A673 (cell line): ENCODE results near the gene MIDN. TPM values are rescaled to one million over a fixed set of nuclear protein-coding genes. Genes with fewer than 3 reads are reported as not detected.

ENCODE experiments used
- BruUV-seq: library from RNA; stranded (reverse); fragments of 400-500 nt; replicated peaks from 2 replicates; lab custom pipeline; 2021; lab: Mats Ljungman, UMichigan
- CTCF ChIA-PET: fragments of 300-600 bp; sonication (Branson Sonifier 250); formaldehyde crosslinking; loops from one replicate; lab custom pipeline; 2022; ENCODE audit warnings: antibody characterized with exemption; lab: Charles Lee
- POLR2A ChIA-PET: fragments of 300-600 bp; sonication (Branson Sonifier 250); formaldehyde crosslinking; loops from one replicate; lab custom pipeline; 2022; ENCODE audit warnings: antibody characterized with exemption; ENCODE audit not compliant: low non-redundant PET; lab: Charles Lee
- DNase-seq: peaks from one replicate; pipeline ENCODE4 v3.0.0-alpha.2; 2015; ENCODE audit warnings: low spot score
- H3K27ac ChIP-seq: fragments of 200-600 bp; sonication (generic); 2 replicates; pipeline ENCODE4 v1.5.1; 2016; ENCODE audit warnings: mixed run types, low read depth, mild to moderate bottlenecking, mixed read lengths, antibody characterized with exemption, low read length; ENCODE audit not compliant: poor library complexity, severe bottlenecking
- H3K27me3 ChIP-seq: fragments of 200-600 bp; sonication (generic); replicated peaks from 2 replicates; pipeline ENCODE4 v1.6.1; 2017; ENCODE audit warnings: mixed run types, low read depth, mild to moderate bottlenecking, mixed read lengths, antibody characterized with exemption, low read length; ENCODE audit not compliant: insufficient read depth, poor library complexity
- H3K36me3 ChIP-seq: fragments of 200-600 bp; sonication (generic); 2 replicates; pipeline ENCODE4 v1.6.1; 2016; ENCODE audit warnings: mixed run types, mild to moderate bottlenecking, mixed read lengths, antibody characterized with exemption, low read length; ENCODE audit not compliant: insufficient read depth, poor library complexity, severe bottlenecking
- H3K4me1 ChIP-seq: fragments of 200-600 bp; sonication (generic); 2 replicates; pipeline ENCODE4 v1.6.1; 2017; ENCODE audit warnings: mixed run types, mild to moderate bottlenecking, mixed read lengths, antibody characterized with exemption, low read length; ENCODE audit not compliant: insufficient read depth, poor library complexity, severe bottlenecking
- H3K4me3 ChIP-seq: fragments of 200-600 bp; sonication (generic); 2 replicates; pipeline ENCODE4 v1.5.1; 2016; ENCODE audit warnings: low read depth, mixed run types, mild to moderate bottlenecking, mixed read lengths, low read length; ENCODE audit not compliant: poor library complexity, severe bottlenecking
- H3K9me3 ChIP-seq: fragments of 200-600 bp; sonication (generic); 2 replicates; pipeline ENCODE4 v1.6.1; 2016; ENCODE audit warnings: mixed run types, low read depth, mild to moderate bottlenecking, mixed read lengths, antibody characterized with exemption, low read length; ENCODE audit not compliant: poor library complexity, severe bottlenecking
- CTCF ChIP-seq: fragments of 300-800, 200-600 bp; sonication (generic); conservative IDR thresholded peaks from 2 replicates; pipeline ENCODE4 v1.5.1; 2017; ENCODE audit warnings: low read depth, mild to moderate bottlenecking, antibody characterized with exemption, low read length, moderate library complexity, mixed read lengths
- EZH2 ChIP-seq: fragments of 200-600 bp; sonication (generic); IDR thresholded peaks from 2 replicates; pipeline ENCODE4 v1.6.1; 2017; ENCODE audit warnings: borderline replicate concordance, low read depth, mild to moderate bottlenecking, mixed read lengths, antibody characterized with exemption, low read length; ENCODE audit not compliant: poor library complexity, severe bottlenecking
- intact Hi-C: fragments of 100-400 bp; cut with micrococcal nuclease; formaldehyde crosslinking; loops from one replicate; pipeline ENCODE4 v1.10.0; 2022; ENCODE audit not compliant: unreplicated experiment
- total RNA-seq: library from RNA; stranded (reverse); gene quantifications from 2 replicates; pipeline ENCODE4 v1.2.3, GENCODE V29; 2021

The MIDN gene
- total RNA-seq, 1 experiment from 2014 or later, result 169 TPM

GRCh38 chr19:1260749-1261537 is 12.6 kb downstream of the MIDN start:
- peak overlapping the region; percentile 82 for H3K4me3 ChIP-seq
- H3K27me3 ChIP-seq, result no peaks in the 10 kb centered on the region
- no peaks in the 10 kb centered on the region for H3K9me3 ChIP-seq
- ChIA-PET POLR2A (interaction anchor here (1.5 kb wide), 1 partner anchor 8 kb away, joined by 3 read pairs; the partner anchor contains the start of gene CIRBP), CTCF (interaction anchor here (1.1 kb wide), 1 partner anchor 17 kb away, joined by 4 read pairs; no protein-coding TSS in a partner anchor)
- intact Hi-C loops, result no loop called here
- TF ChIP-seq CTCF, result no peak
- no peak for TF ChIP-seq EZH2
- no TSS peak for BruUV-seq
- H3K4me1 ChIP-seq, result peaks cover 74% of the 10 kb centered on the region
- DNase-seq, result peak; percentile 98
- peak overlapping the region; percentile 90 for H3K27ac ChIP-seq
- peaks cover 21% of the 10 kb centered on the region for H3K36me3 ChIP-seq

GRCh38 chr19:1261538-1261797 is 13.1 kb downstream of the MIDN start:
- Histone ChIP-seq H3K27me3 (no peaks in the 10 kb centered on the region), H3K4me3 (peak overlapping the region; percentile 82), H3K9me3 (no peaks in the 10 kb centered on the region), H3K36me3 (peaks cover 16% of the 10 kb centered on the region), H3K4me1 (peaks cover 74% of the 10 kb centered on the region), H3K27ac (peak overlapping the region; percentile 90)
- DNase-seq, result peak; percentile 75
- ChIA-PET POLR2A (interaction anchor here (1.5 kb wide), 1 partner anchor 7 kb away, joined by 3 read pairs; the partner anchor contains the start of gene CIRBP), CTCF (interaction anchor here (1.1 kb wide), 1 partner anchor 17 kb away, joined by 4 read pairs; no protein-coding TSS in a partner anchor)
- intact Hi-C loops, result no loop called here
- no peak for TF ChIP-seq EZH2
- peak; percentile 42 for TF ChIP-seq CTCF
- BruUV-seq, result no TSS peak

- DNase-seq, result no peak
- CTCF ChIA-PET, result interaction anchor here (0.5 to 1.1 kb wide), 3 partner anchors 18 to 110 kb away, joined by 3 to 11 read pairs (median 4); no protein-coding TSS in a partner anchor
- intact Hi-C loops, result no loop called here
These were observed 13.6 kb downstream of the MIDN start for GRCh38 chr19:1261798-1262622.

More at GRCh38 chr19:1261798-1262622, 13.6 kb downstream of the MIDN start:
- Histone ChIP-seq H3K27ac (peak overlapping the region; percentile 90), H3K9me3 (no peaks in the 10 kb centered on the region), H3K27me3 (no peaks in the 10 kb centered on the region), H3K36me3 (peaks cover 11% of the 10 kb centered on the region), H3K4me1 (peaks cover 72% of the 10 kb centered on the region), H3K4me3 (peak overlapping the region; percentile 82)
- TF ChIP-seq CTCF (no peak), EZH2 (no peak)
- no TSS peak for BruUV-seq
- POLR2A ChIA-PET, result interaction anchor here (1.5 kb wide), 1 partner anchor 7 kb away, joined by 3 read pairs; the partner anchor contains the start of gene CIRBP
